Endothelial cell (in vitro differentiated cells): ENCODE results near the gene UNC93B1. TPM values are rescaled to one million over a fixed set of nuclear protein-coding genes. Genes with fewer than 3 reads are reported as not detected.

ENCODE experiments used
- DNase-seq: peaks from one replicate; pipeline ENCODE4 v3.0.0; 2021; ENCODE audit warnings: low spot score
- H3K27ac Mint-ChIP-seq: one replicate; pipeline ENCODE4 v1.8.0; 2021; ENCODE audit warnings: mixed read lengths, inconsistent platforms; ENCODE audit not compliant: unreplicated experiment
- H3K27me3 Mint-ChIP-seq: one replicate; pipeline ENCODE4 v1.8.0; 2021; ENCODE audit warnings: mild to moderate bottlenecking, moderate library complexity, mixed read lengths, inconsistent platforms; ENCODE audit not compliant: unreplicated experiment
- H3K36me3 Mint-ChIP-seq: one replicate; pipeline ENCODE4 v1.8.0; 2021; ENCODE audit warnings: mild to moderate bottlenecking, low read depth, mixed read lengths, inconsistent platforms; ENCODE audit not compliant: unreplicated experiment
- H3K4me1 Mint-ChIP-seq: one replicate; pipeline ENCODE4 v1.8.0; 2021; ENCODE audit warnings: mild to moderate bottlenecking, mixed read lengths, inconsistent platforms; ENCODE audit not compliant: unreplicated experiment
- H3K4me3 Mint-ChIP-seq: one replicate; pipeline ENCODE4 v1.8.0; 2021; ENCODE audit warnings: mild to moderate bottlenecking, mixed read lengths, inconsistent platforms; ENCODE audit not compliant: unreplicated experiment
- H3K9me3 Mint-ChIP-seq: one replicate; pipeline ENCODE4 v1.8.0; 2021; ENCODE audit warnings: mixed read lengths, inconsistent platforms; ENCODE audit not compliant: unreplicated experiment
- total RNA-seq: library from RNA; stranded (reverse); fragmentation: NEBNext Ultra II Directional; extraction: Animal tissue kit (Norgen Biotek cat#: 25700); gene quantifications from one replicate; pipeline ENCODE4 v1.2.1, GENCODE V29; 2021; ENCODE audit not compliant: unreplicated experiment
- TF ChIP-seq, protein P1 (sequence below): fragments of 200-600 bp; sonication (generic); IDR thresholded peaks from one replicate; pipeline ENCODE4 v1.5.0; 2021; ENCODE audit warnings: antibody characterized with exemption; ENCODE audit not compliant: unreplicated experiment

Gene UNC93B1
- total RNA-seq, 1 donor from 2014 or later: 13.1 TPM

- Mint-ChIP-seq H3K27me3 (peaks cover 12% of the 10 kb centered on the region), H3K9me3 (no peaks in the 10 kb centered on the region), H3K36me3 (peaks cover 4% of the 10 kb centered on the region), H3K4me3 (no peak overlapping the region), H3K4me1 (peaks cover 17% of the 10 kb centered on the region), H3K27ac (peak overlapping the region; percentile 42)
- DNase-seq: no peak
- TF ChIP-seq, protein P1, sequence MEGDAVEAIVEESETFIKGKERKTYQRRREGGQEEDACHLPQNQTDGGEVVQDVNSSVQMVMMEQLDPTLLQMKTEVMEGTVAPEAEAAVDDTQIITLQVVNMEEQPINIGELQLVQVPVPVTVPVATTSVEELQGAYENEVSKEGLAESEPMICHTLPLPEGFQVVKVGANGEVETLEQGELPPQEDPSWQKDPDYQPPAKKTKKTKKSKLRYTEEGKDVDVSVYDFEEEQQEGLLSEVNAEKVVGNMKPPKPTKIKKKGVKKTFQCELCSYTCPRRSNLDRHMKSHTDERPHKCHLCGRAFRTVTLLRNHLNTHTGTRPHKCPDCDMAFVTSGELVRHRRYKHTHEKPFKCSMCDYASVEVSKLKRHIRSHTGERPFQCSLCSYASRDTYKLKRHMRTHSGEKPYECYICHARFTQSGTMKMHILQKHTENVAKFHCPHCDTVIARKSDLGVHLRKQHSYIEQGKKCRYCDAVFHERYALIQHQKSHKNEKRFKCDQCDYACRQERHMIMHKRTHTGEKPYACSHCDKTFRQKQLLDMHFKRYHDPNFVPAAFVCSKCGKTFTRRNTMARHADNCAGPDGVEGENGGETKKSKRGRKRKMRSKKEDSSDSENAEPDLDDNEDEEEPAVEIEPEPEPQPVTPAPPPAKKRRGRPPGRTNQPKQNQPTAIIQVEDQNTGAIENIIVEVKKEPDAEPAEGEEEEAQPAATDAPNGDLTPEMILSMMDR: no peak
These were observed 22.7 kb upstream of the UNC93B1 start for GRCh38 chr11:68026391-68027105.

DNA sequence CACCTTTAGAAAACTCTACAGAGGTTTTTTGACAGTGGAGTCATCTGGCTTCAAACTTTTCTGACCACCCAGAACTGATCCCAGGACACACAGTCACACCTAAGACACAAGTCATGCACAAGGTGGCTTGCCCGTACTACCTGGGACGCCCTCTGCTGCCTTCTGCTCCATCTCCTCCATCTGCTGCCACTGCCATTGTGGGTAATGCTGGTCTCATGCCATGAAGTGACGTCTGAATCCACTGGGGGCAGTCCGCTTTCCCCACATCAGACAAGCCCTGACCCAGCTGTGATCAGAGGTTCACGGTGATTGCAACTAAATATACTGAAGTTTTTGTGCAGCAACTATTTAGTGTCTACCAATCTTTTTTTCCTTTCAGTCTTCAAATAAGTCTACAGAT lies 21.1 kb upstream of the UNC93B1 start:
- Mint-ChIP-seq H3K27ac (no peak overlapping the region), H3K4me3 (peak overlapping the region; percentile 26), H3K27me3 (peaks cover 10% of the 10 kb centered on the region), H3K4me1 (peaks cover 11% of the 10 kb centered on the region), H3K36me3 (peaks cover 4% of the 10 kb centered on the region), H3K9me3 (no peaks in the 10 kb centered on the region)
- TF ChIP-seq, protein P1: peak; percentile 24
- DNase-seq: no peak

GRCh38 chr11:68024508-68024907 lies 20.6 kb upstream of the UNC93B1 start:
- Mint-ChIP-seq H3K27ac (no peak overlapping the region), H3K4me3 (no peak overlapping the region), H3K4me1 (peaks cover 9% of the 10 kb centered on the region), H3K27me3 (peaks cover 12% of the 10 kb centered on the region), H3K9me3 (no peaks in the 10 kb centered on the region), H3K36me3 (peaks cover 4% of the 10 kb centered on the region)
- TF ChIP-seq, protein P1: peak; percentile 10
- no peak for DNase-seq

DNA sequence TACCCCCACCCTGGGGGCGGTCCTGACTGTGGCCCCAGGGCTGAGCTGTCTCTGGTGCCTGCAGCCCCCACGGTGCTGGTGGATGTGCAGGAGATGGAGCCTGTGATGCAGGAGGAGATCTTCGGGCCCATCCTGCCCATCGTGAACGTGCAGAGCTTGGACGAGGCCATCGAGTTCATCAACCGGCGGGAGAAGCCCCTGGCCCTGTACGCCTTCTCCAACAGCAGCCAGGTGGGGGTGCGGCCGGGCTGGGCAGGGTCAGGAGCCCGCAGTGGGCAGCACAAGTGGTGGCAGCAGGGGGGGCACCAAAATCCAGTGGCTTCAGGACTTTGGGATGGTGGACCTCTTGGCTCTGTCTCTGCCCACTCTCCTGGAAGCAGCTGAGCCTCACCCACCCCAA lies 18.6 kb upstream of the UNC93B1 start:
- DNase-seq: no peak
- Mint-ChIP-seq H3K36me3 (peaks cover 7% of the 10 kb centered on the region), H3K9me3 (no peaks in the 10 kb centered on the region), H3K27me3 (peaks cover 9% of the 10 kb centered on the region), H3K4me3 (no peak overlapping the region), H3K4me1 (peaks cover 3% of the 10 kb centered on the region), H3K27ac (no peak overlapping the region)
- TF ChIP-seq, protein P1: no peak

DNA sequence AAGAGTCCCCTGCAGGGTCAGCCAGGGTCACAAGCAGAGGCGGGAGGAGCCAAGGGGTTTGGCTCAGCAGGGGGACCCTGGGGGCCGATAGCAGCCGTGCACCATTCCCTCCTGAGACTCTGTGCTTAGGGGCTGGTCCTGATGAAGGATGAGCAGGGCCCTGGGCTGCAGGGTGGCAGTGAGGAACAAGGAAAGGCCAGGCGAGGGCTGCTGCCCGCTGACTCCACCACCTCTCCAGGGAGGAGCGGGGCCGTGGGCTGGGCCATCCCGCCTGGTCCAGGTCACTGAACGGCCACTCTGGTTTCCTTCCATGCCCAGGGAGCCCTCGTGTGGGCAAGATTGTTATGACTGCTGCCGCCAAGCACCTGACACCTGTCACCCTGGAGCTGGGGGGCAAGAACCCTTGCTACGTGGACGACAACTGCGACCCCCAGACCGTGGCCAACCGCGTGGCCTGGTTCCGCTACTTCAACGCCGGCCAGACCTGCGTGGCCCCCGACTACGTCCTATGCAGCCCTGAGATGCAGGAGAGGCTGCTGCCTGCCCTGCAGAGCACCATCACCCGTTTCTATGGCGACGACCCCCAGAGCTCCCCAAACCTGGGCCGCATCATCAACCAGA lies 17.4 kb upstream of the UNC93B1 start:
- DNase-seq: no peak
- Mint-ChIP-seq H3K27ac (no peak overlapping the region), H3K36me3 (peaks cover 7% of the 10 kb centered on the region), H3K4me3 (no peak overlapping the region), H3K27me3 (peaks cover 9% of the 10 kb centered on the region), H3K4me1 (peaks cover 2% of the 10 kb centered on the region), H3K9me3 (no peaks in the 10 kb centered on the region)
- TF ChIP-seq, protein P1: no peak
